IMR-90 (cell line): ENCODE data around the gene PLAGL1. TPM values are rescaled to one million over a fixed set of nuclear protein-coding genes. Genes with fewer than 3 reads are reported as not detected.

Source experiments
- ATAC-seq: fragments of 200-7000 bp; cut with Tn5 transposase; 2 replicates; pipeline ENCODE4 v1.9.1; 2020; ENCODE audit warnings: low read depth, mild to moderate bottlenecking, moderate library complexity
- BruUV-seq: library from RNA; stranded (reverse); fragments of 400-500 nt; replicated peaks from 2 replicates; lab custom pipeline; 2021; lab: Mats Ljungman, UMichigan
- CTCF ChIA-PET: fragments of 300-600 bp; formaldehyde crosslinking; extraction: SDS; loops from one replicate; lab custom pipeline; 2021; ENCODE audit warnings: antibody characterized with exemption; lab: Yijun Ruan, JAX
- POLR2A ChIA-PET: fragments of 300-600 bp; sonication (Branson Sonifier 250); formaldehyde crosslinking; loops from one replicate; lab custom pipeline; 2022; ENCODE audit warnings: antibody characterized with exemption; ENCODE audit not compliant: unreplicated experiment; lab: Charles Lee
- DNase-seq: peaks from one replicate; pipeline ENCODE4 v3.0.0; 2013
- H2AFZ ChIP-seq: replicated peaks from 2 replicates; pipeline ENCODE3; 2013; ENCODE audit warnings: low read length, mild to moderate bottlenecking; ENCODE audit not compliant: poor library complexity
- H2AK5ac ChIP-seq: 2 replicates; pipeline ENCODE4 v1.6.1; 2013; ENCODE audit warnings: low read depth, low read length, inconsistent platforms
- H2AK9ac ChIP-seq: replicated peaks from 2 replicates; pipeline ENCODE3; 2013; ENCODE audit warnings: mild to moderate bottlenecking, low read depth, low read length, moderate library complexity; ENCODE audit not compliant: poor library complexity
- H2BK120ac ChIP-seq: 2 replicates; pipeline ENCODE4 v1.6.1; 2013; ENCODE audit warnings: low read depth, low read length, inconsistent platforms
- H2BK15ac ChIP-seq: 3 replicates; pipeline ENCODE4 v1.6.1; 2013; ENCODE audit warnings: low read depth, low read length, inconsistent platforms
- H2BK20ac ChIP-seq: 2 replicates; pipeline ENCODE4 v1.6.1; 2013; ENCODE audit warnings: low read depth, mild to moderate bottlenecking, inconsistent platforms, low read length, moderate library complexity
- H2BK5ac ChIP-seq: 2 replicates; pipeline ENCODE4 v1.6.1; 2013; ENCODE audit warnings: mild to moderate bottlenecking, low read depth, low read length, inconsistent platforms; ENCODE audit not compliant: poor library complexity, severe bottlenecking
- H3K14ac ChIP-seq: replicated peaks from 2 replicates; pipeline ENCODE4 v1.6.1; 2013; ENCODE audit warnings: low read depth, low read length, inconsistent platforms
- H3K18ac ChIP-seq: 2 replicates; pipeline ENCODE4 v1.6.1; 2013; ENCODE audit warnings: low read depth, low read length, control low read depth
- H3K23ac ChIP-seq: 2 replicates; pipeline ENCODE4 v1.6.1; 2013; ENCODE audit warnings: low read depth, low read length, inconsistent platforms
- H3K27ac ChIP-seq: 2 replicates; pipeline ENCODE4 v1.5.1; 2013; ENCODE audit warnings: mild to moderate bottlenecking, control low read depth, low read length; ENCODE audit not compliant: insufficient read depth
- H3K27me3 ChIP-seq: 2 replicates; pipeline ENCODE4 v1.6.1; 2013; ENCODE audit warnings: low read length; ENCODE audit not compliant: control insufficient read depth, insufficient read depth
- H3K36me3 ChIP-seq: 2 replicates; pipeline ENCODE4 v1.6.1; 2013; ENCODE audit warnings: low read length, mixed read lengths; ENCODE audit not compliant: control insufficient read depth, insufficient read depth
- H3K4ac ChIP-seq: 2 replicates; pipeline ENCODE4 v1.6.1; 2013; ENCODE audit warnings: low read depth, low read length, inconsistent platforms
- H3K4me1 ChIP-seq: 2 replicates; pipeline ENCODE4 v1.6.1; 2013; ENCODE audit warnings: low read length, mixed read lengths; ENCODE audit not compliant: control insufficient read depth, insufficient read depth
- H3K4me2 ChIP-seq: 2 replicates; pipeline ENCODE4 v1.6.1; 2013; ENCODE audit warnings: low read depth, mild to moderate bottlenecking, control low read depth, low read length, moderate library complexity
- H3K4me3 ChIP-seq: 2 replicates; pipeline ENCODE4 v1.5.1; 2013; ENCODE audit warnings: low read depth, mild to moderate bottlenecking, control low read depth, low read length, moderate library complexity; ENCODE audit not compliant: insufficient read depth
- H3K56ac ChIP-seq: 2 replicates; pipeline ENCODE4 v1.6.1; 2013; ENCODE audit warnings: low read length, inconsistent platforms; ENCODE audit not compliant: insufficient read depth; ENCODE audit errors: extremely low read depth
- H3K79me1 ChIP-seq, 2 experiments: 2 replicates each; pipeline ENCODE4 v1.6.1; 2013; ENCODE audit warnings: low read length in 2 of 2, inconsistent platforms in 1 of 2, low read depth in 1 of 2
- H3K9ac ChIP-seq: 2 replicates; pipeline ENCODE4 v1.6.1; 2013; ENCODE audit warnings: low read depth, low read length, control low read depth
- H3K9me1 ChIP-seq: 2 replicates; pipeline ENCODE4 v1.6.1; 2013; ENCODE audit warnings: low read length, inconsistent platforms; ENCODE audit not compliant: insufficient read depth
- H3K9me3 ChIP-seq: 2 replicates; pipeline ENCODE4 v1.6.1; 2013; ENCODE audit warnings: low read length; ENCODE audit not compliant: control insufficient read depth, insufficient read depth
- H4K20me1 ChIP-seq: 2 replicates; pipeline ENCODE4 v1.6.1; 2013; ENCODE audit warnings: low read length, inconsistent platforms; ENCODE audit not compliant: insufficient read depth
- H4K5ac ChIP-seq: 2 replicates; pipeline ENCODE4 v1.6.1; 2013; ENCODE audit warnings: mild to moderate bottlenecking, low read depth, low read length, control low read depth
- H4K8ac ChIP-seq, 2 experiments: 2 replicates each; pipeline ENCODE4 v1.6.1; 2013; ENCODE audit warnings: low read depth in 2 of 2, low read length in 2 of 2, control low read depth in 1 of 2, inconsistent platforms in 1 of 2
- H4K91ac ChIP-seq: 2 replicates; pipeline ENCODE4 v1.6.1; 2013; ENCODE audit warnings: low read depth, low read length, inconsistent platforms; ENCODE audit not compliant: insufficient read depth
- BHLHE40 ChIP-seq: fragments of 150-350 bp; IDR thresholded peaks from 2 replicates; pipeline ENCODE4 v1.6.1; 2016; ENCODE audit warnings: mild to moderate bottlenecking, low read depth, low read length
- CHD1 ChIP-seq: IDR thresholded peaks from 2 replicates; pipeline ENCODE4 v1.6.1; 2012; ENCODE audit warnings: low read depth, low read length, improper control_type of control experiment
- FOS ChIP-seq: fragments of 150-350 bp; IDR thresholded peaks from 2 replicates; pipeline ENCODE4 v1.6.1; 2016; ENCODE audit warnings: low read depth, low read length
- MAFK ChIP-seq: IDR thresholded peaks from 2 replicates; pipeline ENCODE4 v1.6.1; 2012; ENCODE audit warnings: low read depth, low read length, improper control_type of control experiment
- MAZ ChIP-seq: IDR thresholded peaks from 2 replicates; pipeline ENCODE4 v1.6.1; 2012; ENCODE audit warnings: low read depth, mild to moderate bottlenecking, low read length, improper control_type of control experiment, moderate library complexity, borderline replicate concordance
- MXI1 ChIP-seq: IDR thresholded peaks from 2 replicates; pipeline ENCODE4 v1.6.1; 2012; ENCODE audit warnings: low read depth, mild to moderate bottlenecking, low read length, moderate library complexity, borderline replicate concordance
- NFE2L2 ChIP-seq: fragments of 150-350 bp; IDR thresholded peaks from 2 replicates; pipeline ENCODE4 v1.6.1; 2016; ENCODE audit warnings: low read depth, mild to moderate bottlenecking, low read length
- POLR2A ChIP-seq: IDR thresholded peaks from 2 replicates; pipeline ENCODE4 v1.6.1; 2012; ENCODE audit warnings: mild to moderate bottlenecking, low read depth, low read length
- RAD21 ChIP-seq: IDR thresholded peaks from 2 replicates; pipeline ENCODE4 v1.6.1; 2012; ENCODE audit warnings: low read length, improper control_type of control experiment
- RCOR1 ChIP-seq: IDR thresholded peaks from 2 replicates; pipeline ENCODE4 v1.6.1; 2012; ENCODE audit warnings: mild to moderate bottlenecking, low read length, improper control_type of control experiment; ENCODE audit not compliant: insufficient replicate concordance
- RFX5 ChIP-seq: IDR thresholded peaks from 2 replicates; pipeline ENCODE4 v1.8.0; 2012; ENCODE audit warnings: low read depth, mild to moderate bottlenecking, low read length, moderate library complexity
- SMC3 ChIP-seq: fragments of 150-350 bp; IDR thresholded peaks from 2 replicates; pipeline ENCODE4 v1.6.1; 2016; ENCODE audit warnings: low read depth, mild to moderate bottlenecking, antibody characterized with exemption, low read length, moderate library complexity
- WGBS, 2 experiments: methylation state at CpG; one replicate each; pipeline versions ENCODE4 v1.1.5 to v1.1.7; 2013; ENCODE audit warnings: missing lambda C conversion rate in 2 of 2; ENCODE audit not compliant: insufficient read length in 1 of 2; ENCODE audit errors: extremely low coverage in 2 of 2; 5-methylcytosine and 5-hydroxymethylcytosine counted together
- dilution Hi-C: fragments of 300-500 bp; cut with HindIII; formaldehyde crosslinking; loops from one replicate; pipeline ENCODE4 v1.14.3; 2018; ENCODE audit warnings: low sequenced_read_pairs; ENCODE audit not compliant: unreplicated experiment
- in situ Hi-C: fragments of 300-500 bp; cut with MboI; formaldehyde crosslinking; loops from 3 replicates; pipeline ENCODE4 v1.14.3; 2019; ENCODE audit warnings: low sequenced_read_pairs, inconsistent platforms, mixed read lengths
- intact Hi-C: fragments of 100-400 bp; cut with micrococcal nuclease; formaldehyde crosslinking; loops from 2 replicates; pipeline ENCODE4 v1.10.0; 2022
- polyA plus RNA-seq, 3 experiments: library from polyadenylated mRNA; depleted of rRNA; stranded (reverse); fragments of >200 nt; gene quantifications; 2 replicates each; pipeline ENCODE4 v1.2.3, GENCODE V29; 2012; ENCODE audit warnings: low replicate concordance in 1 of 3
- total RNA-seq: library from RNA; depleted of rRNA; stranded (reverse); fragments of >200 nt; gene quantifications from 2 replicates; pipeline ENCODE4 v1.2.3, GENCODE V29; 2012
- TF ChIP-seq, protein P1 (sequence below): fragments of 150-350 bp; IDR thresholded peaks from 2 replicates; pipeline ENCODE4 v1.6.1; 2017; ENCODE audit warnings: mild to moderate bottlenecking, antibody characterized with exemption, low read length, low read depth
- TF ChIP-seq, protein P2 (sequence below): conservative IDR thresholded peaks from 2 replicates; pipeline ENCODE4 v1.5.1; 2012; ENCODE audit warnings: mild to moderate bottlenecking, low read depth, low read length, improper control_type of control experiment

Gene PLAGL1
- total and polyA plus RNA-seq, 2 of the 4 experiments (the other 2 are of a cell fraction): 23.3 to 73.8 TPM

DNA sequence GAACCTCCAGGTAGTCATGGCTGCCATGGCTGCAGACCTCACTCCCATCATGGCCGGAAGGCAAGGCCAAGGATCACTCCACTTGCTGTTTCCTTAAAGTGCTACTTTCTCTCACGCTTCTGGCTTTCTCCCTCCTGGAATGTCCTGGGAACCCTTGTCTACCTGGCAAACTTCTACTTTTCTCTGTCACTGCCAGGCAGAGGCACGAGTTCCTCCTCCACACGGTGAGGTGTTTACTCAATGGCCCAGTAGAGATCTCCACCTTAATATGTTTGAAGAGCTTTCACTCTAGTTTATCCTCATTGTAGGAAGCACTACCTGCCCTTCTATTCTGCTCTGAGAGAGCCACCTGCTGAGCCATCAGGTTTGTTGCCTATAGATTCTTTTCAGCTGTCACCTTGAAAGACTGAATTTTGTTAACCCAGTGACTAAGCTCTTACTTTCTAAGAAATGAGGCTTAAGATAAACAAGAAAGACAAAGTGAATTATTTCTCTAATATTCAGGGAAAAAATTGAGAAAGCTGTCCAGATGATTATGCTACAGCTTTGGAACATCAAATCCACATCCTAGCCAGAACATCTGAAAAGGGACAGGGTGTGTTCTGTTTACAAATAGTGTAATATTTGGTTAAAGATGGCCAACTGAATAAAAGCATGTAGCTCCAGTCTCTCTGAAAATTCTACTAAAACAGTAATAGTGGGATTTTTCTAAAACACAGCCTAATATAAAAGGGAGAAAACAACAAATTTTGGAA lies 54.9 kb downstream of the PLAGL1 start:
- Histone ChIP-seq H4K5ac (no peak overlapping the region), H3K27ac (no peak overlapping the region), H3K14ac (no peak overlapping the region), H3K4me3 (no peak overlapping the region), H3K27me3 (peaks cover 2% of the 10 kb centered on the region; the same call in 1 of the 2 replicates), H3K4me1 (peaks cover 2% of the 10 kb centered on the region; the same call in 1 of the 2 replicates), H3K9ac (no peak overlapping the region), H2AFZ (no peak overlapping the region), H4K8ac (no peak overlapping the region), H3K4me2 (no peak overlapping the region), H2AK9ac (no peak overlapping the region), H3K9me3 (no peaks in the 10 kb centered on the region), H4K20me1 (no peaks in the 10 kb centered on the region), H3K23ac (no peak overlapping the region), H3K18ac (no peak overlapping the region), H2BK5ac (no peak overlapping the region), H3K9me1 (no peaks in the 10 kb centered on the region), H3K56ac (no peak overlapping the region), H3K4ac (no peak overlapping the region), H2BK20ac (no peak overlapping the region), H4K91ac (no peak overlapping the region), H2BK15ac (no peak overlapping the region), H2AK5ac (no peak overlapping the region), H3K36me3 (peaks cover 11% of the 10 kb centered on the region), H3K79me1 (no peaks in the 10 kb centered on the region), H2BK120ac (no peak overlapping the region)
- in situ Hi-C loops: no loop called here
- dilution Hi-C loops: no loop called here
- BruUV-seq: no TSS peak
- intact Hi-C loops: no loop called here
- ChIA-PET CTCF (interaction anchor here (0.6 kb wide), 2 partner anchors 13 to 30 kb away, joined by 3 read pairs; no protein-coding TSS in a partner anchor), POLR2A (no interaction called here)
- WGBS, 2 experiments: 91% methylated on average over 1 of the region's 4 CpGs; no CpG with 5 or more reads in 1 of the 2 experiments
- TF ChIP-seq MXI1 (no peak), POLR2A (no peak), RAD21 (no peak), NFE2L2 (no peak), SMC3 (no peak), RCOR1 (no peak), BHLHE40 (no peak), CHD1 (no peak), FOS (no peak), RFX5 (no peak), MAZ (no peak), MAFK (no peak)
- TF ChIP-seq, protein P1, sequence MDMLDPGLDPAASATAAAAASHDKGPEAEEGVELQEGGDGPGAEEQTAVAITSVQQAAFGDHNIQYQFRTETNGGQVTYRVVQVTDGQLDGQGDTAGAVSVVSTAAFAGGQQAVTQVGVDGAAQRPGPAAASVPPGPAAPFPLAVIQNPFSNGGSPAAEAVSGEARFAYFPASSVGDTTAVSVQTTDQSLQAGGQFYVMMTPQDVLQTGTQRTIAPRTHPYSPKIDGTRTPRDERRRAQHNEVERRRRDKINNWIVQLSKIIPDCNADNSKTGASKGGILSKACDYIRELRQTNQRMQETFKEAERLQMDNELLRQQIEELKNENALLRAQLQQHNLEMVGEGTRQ: no peak
- TF ChIP-seq, protein P2, sequence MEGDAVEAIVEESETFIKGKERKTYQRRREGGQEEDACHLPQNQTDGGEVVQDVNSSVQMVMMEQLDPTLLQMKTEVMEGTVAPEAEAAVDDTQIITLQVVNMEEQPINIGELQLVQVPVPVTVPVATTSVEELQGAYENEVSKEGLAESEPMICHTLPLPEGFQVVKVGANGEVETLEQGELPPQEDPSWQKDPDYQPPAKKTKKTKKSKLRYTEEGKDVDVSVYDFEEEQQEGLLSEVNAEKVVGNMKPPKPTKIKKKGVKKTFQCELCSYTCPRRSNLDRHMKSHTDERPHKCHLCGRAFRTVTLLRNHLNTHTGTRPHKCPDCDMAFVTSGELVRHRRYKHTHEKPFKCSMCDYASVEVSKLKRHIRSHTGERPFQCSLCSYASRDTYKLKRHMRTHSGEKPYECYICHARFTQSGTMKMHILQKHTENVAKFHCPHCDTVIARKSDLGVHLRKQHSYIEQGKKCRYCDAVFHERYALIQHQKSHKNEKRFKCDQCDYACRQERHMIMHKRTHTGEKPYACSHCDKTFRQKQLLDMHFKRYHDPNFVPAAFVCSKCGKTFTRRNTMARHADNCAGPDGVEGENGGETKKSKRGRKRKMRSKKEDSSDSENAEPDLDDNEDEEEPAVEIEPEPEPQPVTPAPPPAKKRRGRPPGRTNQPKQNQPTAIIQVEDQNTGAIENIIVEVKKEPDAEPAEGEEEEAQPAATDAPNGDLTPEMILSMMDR: no peak
- ATAC-seq (no peak), DNase-seq (no peak)
